HL-60 (cell line): ENCODE results near the gene UTP25.

Experiments used
- DNase-seq, 2 experiments: peaks; one replicate each; pipeline ENCODE4 v3.0.0-alpha.2; 2010 to 2020; ENCODE audit warnings: low read depth in 1 of 2, low spot score in 1 of 2
- H3K27ac ChIP-seq: fragments of 250-450 bp; sonication (Bioruptor Pico); replicated peaks from 2 replicates; pipeline ENCODE4 v1.5.1; 2020; ENCODE audit warnings: mild to moderate bottlenecking, moderate library complexity
- H3K27me3 ChIP-seq: fragments of 250-450 bp; sonication (Bioruptor Pico); 2 replicates; pipeline ENCODE4 v1.5.1; 2021; ENCODE audit warnings: mild to moderate bottlenecking, moderate library complexity; ENCODE audit not compliant: insufficient read depth, poor library complexity, severe bottlenecking
- H3K4me3 ChIP-seq: replicated peaks from 2 replicates; pipeline ENCODE4 v1.5.1; 2011; ENCODE audit warnings: mild to moderate bottlenecking, control low read depth, low read length; ENCODE audit not compliant: insufficient read depth
- CTCF ChIP-seq: IDR thresholded peaks from one replicate; pipeline ENCODE4 v1.5.1; 2011; ENCODE audit warnings: low read length, control low read depth, inconsistent platforms; ENCODE audit not compliant: insufficient read depth
- GABPA ChIP-seq: IDR thresholded peaks from 2 replicates; pipeline ENCODE4 v1.6.1; 2012; ENCODE audit warnings: low read depth
- POLR2AphosphoS5 ChIP-seq: IDR thresholded peaks from 2 replicates; pipeline ENCODE4 v1.6.1; 2012; ENCODE audit warnings: low read depth
- REST ChIP-seq: IDR thresholded peaks from 2 replicates; pipeline ENCODE4 v1.6.1; 2012; ENCODE audit warnings: low read depth; ENCODE audit not compliant: insufficient replicate concordance
- SPI1 ChIP-seq: IDR thresholded peaks from 2 replicates; pipeline ENCODE4 v1.6.1; 2012; ENCODE audit warnings: low read depth, mild to moderate bottlenecking, borderline replicate concordance

The UTP25 gene

GRCh38 chr1:209869291-209870149 is 41.7 kb downstream of the UTP25 start:
- Histone ChIP-seq H3K4me3 (no peak overlapping the region), H3K27me3 (peaks cover 4% of the 10 kb centered on the region), H3K27ac (no peak overlapping the region)
- DNase-seq, result no peak
- no peak for TF ChIP-seq POLR2AphosphoS5
- TF ChIP-seq SPI1, result no peak
- no peak for TF ChIP-seq CTCF
- TF ChIP-seq GABPA, result no peak
- TF ChIP-seq REST, result no peak

GRCh38 chr1:209870151-209870831 is 42.5 kb downstream of the UTP25 start:
- no peak overlapping the region for H3K27ac ChIP-seq
- no peak for DNase-seq

More at GRCh38 chr1:209870151-209870831, 42.5 kb downstream of the UTP25 start:
- no peak for TF ChIP-seq SPI1
- no peak for TF ChIP-seq POLR2AphosphoS5
- no peak for TF ChIP-seq REST
- no peak for TF ChIP-seq CTCF
- TF ChIP-seq GABPA, result no peak
- Histone ChIP-seq H3K27me3 (peaks cover 4% of the 10 kb centered on the region), H3K4me3 (no peak overlapping the region)
